GM23338 (cell line): ENCODE measurements around the gene ACTR2. TPM values are rescaled to one million over a fixed set of nuclear protein-coding genes. Genes with fewer than 3 reads are reported as not detected.

Source experiments
- ATAC-seq: fragments of 200-7000 bp; cut with Tn5 transposase; 3 replicates; pipeline ENCODE4 v1.9.1; 2020
- DNase-seq: peaks from one replicate; pipeline ENCODE4 v3.0.0-alpha.2; 2015; ENCODE audit warnings: low spot score
- H2AFZ ChIP-seq: fragments of 200-600 bp; sonication (generic); 2 replicates; pipeline ENCODE4 v1.8.0; 2016; ENCODE audit warnings: antibody characterized with exemption, mild to moderate bottlenecking, moderate library complexity
- H3F3A ChIP-seq: fragments of 200-600 bp; sonication (generic); replicated peaks from 2 replicates; pipeline ENCODE4 v1.8.0; 2017; ENCODE audit warnings: antibody characterized with exemption, mixed run types, low read depth
- H3K27ac ChIP-seq: fragments of 200-600 bp; sonication (generic); 2 replicates; pipeline ENCODE4 v1.6.1; 2016; ENCODE audit warnings: low read depth
- H3K27me3 ChIP-seq: fragments of 200-600 bp; sonication (generic); 2 replicates; pipeline ENCODE4 v1.8.0; 2016; ENCODE audit warnings: mild to moderate bottlenecking, mixed run types, moderate library complexity; ENCODE audit not compliant: insufficient read depth
- H3K36me3 ChIP-seq: fragments of 200-600 bp; sonication (generic); 2 replicates; pipeline ENCODE4 v1.8.0; 2016; ENCODE audit warnings: mild to moderate bottlenecking; ENCODE audit not compliant: insufficient read depth
- H3K4me1 ChIP-seq: fragments of 200-600 bp; sonication (generic); 2 replicates; pipeline ENCODE4 v1.8.0; 2016; ENCODE audit warnings: mild to moderate bottlenecking, moderate library complexity; ENCODE audit not compliant: insufficient read depth
- H3K4me2 ChIP-seq: fragments of 200-600 bp; sonication (generic); 2 replicates; pipeline ENCODE4 v1.7.1; 2017; ENCODE audit warnings: mixed run types
- H3K4me3 ChIP-seq: fragments of 200-600 bp; sonication (generic); 2 replicates; pipeline ENCODE4 v1.6.1; 2016; ENCODE audit warnings: mixed run types
- H3K79me2 ChIP-seq: fragments of 200-600 bp; sonication (generic); replicated peaks from 2 replicates; pipeline ENCODE4 v1.8.0; 2017; ENCODE audit warnings: mild to moderate bottlenecking; ENCODE audit not compliant: insufficient read depth
- H3K9me2 ChIP-seq: fragments of 200-600 bp; sonication (generic); 2 replicates; pipeline ENCODE4 v1.8.0; 2017; ENCODE audit not compliant: insufficient read depth
- H4K20me1 ChIP-seq: fragments of 200-600 bp; sonication (generic); replicated peaks from 2 replicates; pipeline ENCODE4 v1.8.0; 2017; ENCODE audit warnings: mild to moderate bottlenecking; ENCODE audit not compliant: insufficient read depth
- H3K27ac Mint-ChIP-seq: 2 replicates; pipeline ENCODE4 v1.8.0; 2020; ENCODE audit warnings: inconsistent platforms, mild to moderate bottlenecking, moderate library complexity, mixed read lengths
- H3K27me3 Mint-ChIP-seq: 3 replicates; pipeline ENCODE4 v1.8.0; 2022; ENCODE audit warnings: low read depth, mild to moderate bottlenecking, moderate library complexity, mixed read lengths, inconsistent platforms; ENCODE audit not compliant: insufficient read depth, poor library complexity
- H3K36me3 Mint-ChIP-seq: 3 replicates; pipeline ENCODE4 v1.8.0; 2021; ENCODE audit warnings: low read depth, mild to moderate bottlenecking, inconsistent platforms, moderate library complexity, mixed read lengths
- H3K4me1 Mint-ChIP-seq: 3 replicates; pipeline ENCODE4 v1.8.0; 2020; ENCODE audit warnings: mild to moderate bottlenecking, inconsistent platforms, mixed read lengths
- H3K4me3 Mint-ChIP-seq: 3 replicates; pipeline ENCODE4 v1.8.0; 2021; ENCODE audit warnings: moderate library complexity, mild to moderate bottlenecking, inconsistent platforms, mixed read lengths
- H3K9me3 Mint-ChIP-seq: 3 replicates; pipeline ENCODE4 v1.8.0; 2020; ENCODE audit warnings: moderate library complexity, mild to moderate bottlenecking, inconsistent platforms, mixed read lengths
- CREB1 ChIP-seq: fragments of 250-450 bp; sonication (Bioruptor Pico); IDR thresholded peaks from 2 replicates; pipeline ENCODE4 v1.5.0; 2020; ENCODE audit warnings: low read depth, mild to moderate bottlenecking, moderate library complexity
- CTCF ChIP-seq, 2 experiments: fragments of 200-600 bp in 1 of 2; sonication (generic) in 1 of 2; conservative IDR thresholded peaks; 2 replicates each; pipeline versions ENCODE4 v1.5.1 to v1.6.1; 2016 to 2017; ENCODE audit warnings: antibody characterized with exemption in 2 of 2, low read depth in 2 of 2, mild to moderate bottlenecking in 2 of 2, moderate library complexity in 1 of 2
- ETS1 ChIP-seq: IDR thresholded peaks from 2 replicates; pipeline ENCODE4 v1.6.1; 2016; ENCODE audit warnings: antibody characterized with exemption
- EZH2phosphoT487 ChIP-seq: fragments of 200-600 bp; sonication (generic); IDR thresholded peaks from one replicate; pipeline ENCODE4 v1.8.1; 2018; ENCODE audit warnings: antibody characterized with exemption; ENCODE audit not compliant: unreplicated experiment
- JUNB ChIP-seq: IDR thresholded peaks from one replicate; pipeline ENCODE4 v1.6.1; 2016; ENCODE audit warnings: antibody characterized with exemption; ENCODE audit not compliant: unreplicated experiment
- POLR2AphosphoS5 ChIP-seq: IDR thresholded peaks from 2 replicates; pipeline ENCODE4 v1.6.1; 2016; ENCODE audit warnings: antibody characterized with exemption, low read depth
- REST ChIP-seq: IDR thresholded peaks from one replicate; pipeline ENCODE4 v1.6.1; 2018; ENCODE audit warnings: antibody characterized with exemption; ENCODE audit not compliant: unreplicated experiment
- STAT1 ChIP-seq: IDR thresholded peaks from one replicate; pipeline ENCODE4 v1.6.1; 2016; ENCODE audit warnings: antibody characterized with exemption; ENCODE audit not compliant: unreplicated experiment
- ZNF114 ChIP-seq: fragments of 250-450 bp; sonication (Bioruptor Pico); IDR thresholded peaks from 2 replicates; pipeline ENCODE4 v1.5.0; 2020; ENCODE audit warnings: mild to moderate bottlenecking, moderate library complexity
- ZNF462 ChIP-seq: fragments of 250-450 bp; sonication (Bioruptor Pico); IDR thresholded peaks from 2 replicates; pipeline ENCODE4 v1.5.0; 2020; ENCODE audit warnings: mild to moderate bottlenecking, moderate library complexity
- polyA plus RNA-seq: library from polyadenylated mRNA; unstranded; fragments of >200 nt; fragmentation: Nextera tagmentation; extraction: Ambion mirVana; gene quantifications from 2 replicates; pipeline ENCODE4 v1.2.1, GENCODE V29; 2016
- total RNA-seq: library from RNA; depleted of rRNA; stranded (reverse); fragments of >200 nt; shearing (Covaris generic); gene quantifications from 2 replicates; pipeline ENCODE4 v1.2.3, GENCODE V29; 2014

ACTR2 gene
- total and polyA plus RNA-seq, 2 experiments from 2014 or later = 73.6 to 87.6 TPM

- peaks cover 93% of the 10 kb centered on the region for H3K79me2 ChIP-seq
- DNase-seq = peak; percentile 8
- H3K4me3 ChIP-seq = no peak overlapping the region
- H3F3A ChIP-seq = no peaks in the 10 kb centered on the region
- TF ChIP-seq POLR2AphosphoS5 (no peak), JUNB (no peak), ETS1 (no peak), CTCF (conservative IDR thresholded peaks at IDR 0.05; ENCODE audit: low read depth in 2 of 2) (no peak), REST (no peak), ZNF114 (CRISPR knock-in tag) (no peak), CREB1 (no peak), ZNF462 (CRISPR knock-in tag) (no peak), EZH2phosphoT487 (no peak), STAT1 (no peak)
- no peak overlapping the region; the same call in 1 of the 2 replicates for H3K27ac ChIP-seq
- H3K4me1 ChIP-seq = peaks cover 16% of the 10 kb centered on the region
- Mint-ChIP-seq H3K4me3 (no peak overlapping the region), H3K4me1 (peaks cover 4% of the 10 kb centered on the region; the same call in 2 of the 3 replicates), H3K9me3 (no peaks in the 10 kb centered on the region; the same call in 2 of the 3 replicates), H3K27me3 (peaks cover 5% of the 10 kb centered on the region), H3K27ac (no peak overlapping the region; the same call in 1 of the 2 replicates), H3K36me3 (no peaks in the 10 kb centered on the region)
- H3K27me3 ChIP-seq = no peaks in the 10 kb centered on the region
- H3K9me2 ChIP-seq = no peaks in the 10 kb centered on the region
- ATAC-seq = no peak
- no peak overlapping the region for H2AFZ ChIP-seq
- peaks cover 55% of the 10 kb centered on the region for H4K20me1 ChIP-seq
- no peak overlapping the region for H3K4me2 ChIP-seq
- H3K36me3 ChIP-seq = no peaks in the 10 kb centered on the region
Measured at GRCh38 chr2:65231892-65232477, 4.4 kb downstream of the ACTR2 start.
